SK-N-SH treated with all-trans-retinoic acid at 6 μM for 48 hours (cell line): ENCODE data around the gene TPRG1.

Experiments
- ATAC-seq: fragments of 200-7000 bp; cut with Tn5 transposase; 3 replicates; pipeline ENCODE4 v1.9.1; 2020; ENCODE audit warnings: mild to moderate bottlenecking, moderate library complexity
- ARNTL ChIP-seq: fragments of 450-650 bp; formaldehyde crosslinking; IDR thresholded peaks from 2 replicates; pipeline ENCODE4 v1.5.0; 2020; ENCODE audit warnings: low read depth, mild to moderate bottlenecking, moderate library complexity, borderline replicate concordance
- BACH2 ChIP-seq: fragments of 250-450 bp; sonication (Bioruptor Pico); IDR thresholded peaks from 2 replicates; pipeline ENCODE4 v1.9.0; 2021; ENCODE audit warnings: mild to moderate bottlenecking, borderline replicate concordance
- CREB5 ChIP-seq: fragments of 250-450 bp; sonication (Bioruptor Pico); IDR thresholded peaks from 2 replicates; pipeline ENCODE4 v1.5.1; 2020; ENCODE audit warnings: low read depth, mild to moderate bottlenecking, moderate library complexity
- CSDC2 ChIP-seq: fragments of 250-450 bp; sonication (Bioruptor Pico); IDR thresholded peaks from 2 replicates; pipeline ENCODE4 v1.5.0; 2020; ENCODE audit warnings: mild to moderate bottlenecking, moderate library complexity
- CSRNP3 ChIP-seq: fragments of 250-450 bp; sonication (Bioruptor Pico); IDR thresholded peaks from 2 replicates; pipeline ENCODE4 v1.5.1; 2021; ENCODE audit warnings: mild to moderate bottlenecking, moderate library complexity
- GLIS3 ChIP-seq: fragments of 250-450 bp; sonication (Bioruptor Pico); IDR thresholded peaks from 2 replicates; pipeline ENCODE4 v1.5.0; 2020; ENCODE audit warnings: mild to moderate bottlenecking, moderate library complexity
- ISL1 ChIP-seq: fragments of 250-450 bp; sonication (Bioruptor Pico); IDR thresholded peaks from 2 replicates; pipeline ENCODE4 v2.1.2; 2022; ENCODE audit warnings: mild to moderate bottlenecking, moderate library complexity
- OSR1 ChIP-seq: fragments of 250-450 bp; sonication (Bioruptor Pico); IDR thresholded peaks from 2 replicates; pipeline ENCODE4 v1.8.0; 2022; ENCODE audit warnings: moderate library complexity, mild to moderate bottlenecking, inconsistent platforms
- POU6F1 ChIP-seq: fragments of 250-450 bp; sonication (Bioruptor Pico); IDR thresholded peaks from 2 replicates; pipeline ENCODE4 v1.8.0; 2021; ENCODE audit warnings: low read depth, mild to moderate bottlenecking, moderate library complexity, borderline replicate concordance
- PPARA ChIP-seq: fragments of 250-450 bp; sonication (Bioruptor Pico); IDR thresholded peaks from 2 replicates; pipeline ENCODE4 v1.5.0; 2020; ENCODE audit warnings: mild to moderate bottlenecking, borderline replicate concordance
- RARB ChIP-seq: fragments of 250-450 bp; sonication (Bioruptor Pico); IDR thresholded peaks from 2 replicates; pipeline ENCODE4 v1.8.0; 2021; ENCODE audit warnings: mild to moderate bottlenecking, moderate library complexity
- TCF4 ChIP-seq: fragments of 250-450 bp; sonication (Bioruptor Pico); IDR thresholded peaks from 2 replicates; pipeline ENCODE4 v1.8.0; 2021; ENCODE audit warnings: mild to moderate bottlenecking, moderate library complexity, borderline replicate concordance
- TOX ChIP-seq: fragments of 250-450 bp; sonication (Bioruptor Pico); IDR thresholded peaks from 2 replicates; pipeline ENCODE4 v1.8.0; 2021; ENCODE audit warnings: mild to moderate bottlenecking, moderate library complexity, borderline replicate concordance
- TSHZ2 ChIP-seq: fragments of 250-450 bp; sonication (Bioruptor Pico); IDR thresholded peaks from 2 replicates; pipeline ENCODE4 v1.5.0; 2020; ENCODE audit warnings: mild to moderate bottlenecking, moderate library complexity
- ZC3H10 ChIP-seq: fragments of 250-450 bp; sonication (Bioruptor Pico); IDR thresholded peaks from 2 replicates; pipeline ENCODE4 v1.5.1; 2021; ENCODE audit warnings: mild to moderate bottlenecking, moderate library complexity
- ZFP3 ChIP-seq: fragments of 250-450 bp; sonication (Bioruptor Pico); IDR thresholded peaks from 2 replicates; pipeline ENCODE4 v1.5.0; 2020; ENCODE audit warnings: mild to moderate bottlenecking, moderate library complexity
- ZFP30 ChIP-seq: fragments of 450-650 bp; formaldehyde crosslinking; IDR thresholded peaks from 2 replicates; pipeline ENCODE4 v1.5.0; 2022; ENCODE audit warnings: mild to moderate bottlenecking, moderate library complexity
- ZNF565 ChIP-seq: fragments of 450-650 bp; formaldehyde crosslinking; conservative IDR thresholded peaks from 2 replicates; pipeline ENCODE4 v1.5.0; 2020; ENCODE audit warnings: low read depth, mild to moderate bottlenecking, moderate library complexity
- ZNF8 ChIP-seq: fragments of 450-650 bp; formaldehyde crosslinking; IDR thresholded peaks from 2 replicates; pipeline ENCODE4 v1.5.0; 2020; ENCODE audit warnings: mild to moderate bottlenecking, moderate library complexity

The TPRG1 gene

GRCh38 chr3:189188466-189188865, 16.7 kb downstream of the TPRG1 start:
- ATAC-seq, result no peak
- no peak for TF ChIP-seq ZFP3 (CRISPR knock-in tag)

GRCh38 chr3:189192725-189193124, 21.0 kb downstream of the TPRG1 start:
- ATAC-seq, result no peak

GRCh38 chr3:189195302-189195701, 23.5 kb downstream of the TPRG1 start:
- TF ChIP-seq ISL1 (no peak), ZNF565 (CRISPR knock-in tag) (no peak), TOX (CRISPR knock-in tag) (no peak)
- peak; percentile 87 for ATAC-seq

More at GRCh38 chr3:189192725-189193124, 21.0 kb downstream of the TPRG1 start:
- no peak for TF ChIP-seq ZC3H10 (CRISPR knock-in tag)
- TF ChIP-seq POU6F1 (CRISPR knock-in tag), result no peak
- TF ChIP-seq CSDC2 (CRISPR knock-in tag), result no peak
- no peak for TF ChIP-seq TSHZ2 (CRISPR knock-in tag)
- no peak for TF ChIP-seq CREB5
- TF ChIP-seq ISL1, result no peak
- no peak for TF ChIP-seq ARNTL (CRISPR knock-in tag)
- no peak for TF ChIP-seq ZFP30 (CRISPR knock-in tag)
- TF ChIP-seq CSRNP3 (CRISPR knock-in tag), result no peak
- TF ChIP-seq GLIS3, result no peak

- ATAC-seq, result no peak
- no peak for TF ChIP-seq ZFP30 (CRISPR knock-in tag)
- no peak for TF ChIP-seq BACH2
Observed at GRCh38 chr3:189202106-189202505, 30.3 kb downstream of the TPRG1 start.

- TF ChIP-seq CREB5 (no peak), PPARA (CRISPR knock-in tag) (no peak), OSR1 (CRISPR knock-in tag) (no peak), TCF4 (CRISPR knock-in tag) (no peak), CSRNP3 (CRISPR knock-in tag) (no peak), RARB (CRISPR knock-in tag) (no peak), ZNF8 (CRISPR knock-in tag) (no peak), BACH2 (no peak)
- ATAC-seq, result peak; percentile 73
Observed at GRCh38 chr3:189202583-189202982, 30.8 kb downstream of the TPRG1 start.
